ENCODE measurements around the gene SEPTIN10. TPM values are rescaled to one million over a fixed set of nuclear protein-coding genes. Genes with fewer than 3 reads are reported as not detected.
A peak's percentile ranks its signal among the peaks of the same experiment; 100 is the strongest.

Gene SEPTIN10
- total and polyA plus RNA-seq, 4 donors: 30.2 to 117 (median 48.3) TPM

- H3K4me1 ChIP-seq (ENCODE audit: control insufficient read depth in 5 of 5, insufficient read depth in 5 of 5, low read length in 5 of 5): peaks cover 0 to 1% (median 0%) of the 10 kb centered on the region in 5 donors
- H3K27ac ChIP-seq (ENCODE audit: low read depth in 1 of 2, low read length in 1 of 2): no peak overlapping the region
- DNase-seq: no peak
- TF ChIP-seq CTCF (IDR thresholded peaks at IDR 0.05; ENCODE audit: control extremely low read depth, extremely low read depth): no peak
- H3K36me3 ChIP-seq (ENCODE audit: control insufficient read depth in 4 of 4, insufficient read depth in 4 of 4, low read length in 4 of 4): no peaks in the 10 kb centered on the region
- H3K4me3 ChIP-seq: no peak overlapping the region
- no peak overlapping the region for H3K9ac ChIP-seq (ENCODE audit: insufficient read depth in 1 of 2, low read length in 2 of 2)
- H3K27me3 ChIP-seq (ENCODE audit: control insufficient read depth in 3 of 3, insufficient read depth in 3 of 3, low read length in 2 of 3): no peaks in the 10 kb centered on the region
- ATAC-seq (ENCODE audit: insufficient read depth, low FRiP score): no peak
- WGBS, 2 donors: 81 to 87% methylated on average over 14 of the region's 14 CpGs
- H3K9me3 ChIP-seq (ENCODE audit: control insufficient read depth in 4 of 4, insufficient read depth in 3 of 4, low read length in 3 of 4): no peaks in the 10 kb centered on the region
These were observed 36.2 kb upstream of the SEPTIN10 start for GRCh38 chr2:109649736-109650695.

- no peak overlapping the region for H3K9ac ChIP-seq (ENCODE audit: insufficient read depth in 1 of 2, low read length in 2 of 2)
- 83 to 86% methylated on average over 8 of the region's 8 CpGs for WGBS, 2 donors
- peaks cover 0 to 7% (median 4%) of the 10 kb centered on the region in 5 donors for H3K4me1 ChIP-seq (ENCODE audit: control insufficient read depth in 5 of 5, insufficient read depth in 5 of 5, low read length in 5 of 5)
- no peak for TF ChIP-seq CTCF (IDR thresholded peaks at IDR 0.05; ENCODE audit: control extremely low read depth, extremely low read depth)
- H3K4me3 ChIP-seq: no peak overlapping the region
- H3K36me3 ChIP-seq (ENCODE audit: control insufficient read depth in 4 of 4, insufficient read depth in 4 of 4, low read length in 4 of 4): no peaks in the 10 kb centered on the region
- H3K27me3 ChIP-seq (ENCODE audit: control insufficient read depth in 3 of 3, insufficient read depth in 3 of 3, low read length in 2 of 3): no peaks in the 10 kb centered on the region
- H3K9me3 ChIP-seq (ENCODE audit: control insufficient read depth in 4 of 4, insufficient read depth in 3 of 4, low read length in 3 of 4): no peaks in the 10 kb centered on the region
- peak overlapping the region in 1 of 2 donors; percentile 10 for H3K27ac ChIP-seq (ENCODE audit: low read depth in 1 of 2, low read length in 1 of 2)
- ATAC-seq (ENCODE audit: insufficient read depth, low FRiP score) (no peak), DNase-seq (peak in 1 of 3 donors; percentile 5)
These were observed 34.3 kb upstream of the SEPTIN10 start for GRCh38 chr2:109648041-109648527.

- Histone ChIP-seq H3K9me3 (ENCODE audit: control insufficient read depth in 4 of 4, insufficient read depth in 3 of 4, low read length in 3 of 4) (no peaks in the 10 kb centered on the region), H3K4me3 (no peak overlapping the region), H3K4me1 (ENCODE audit: control insufficient read depth in 5 of 5, insufficient read depth in 5 of 5, low read length in 5 of 5) (peaks cover 0 to 7% (median 4%) of the 10 kb centered on the region in 5 donors), H3K9ac (ENCODE audit: insufficient read depth in 1 of 2, low read length in 2 of 2) (no peak overlapping the region), H3K36me3 (ENCODE audit: control insufficient read depth in 4 of 4, insufficient read depth in 4 of 4, low read length in 4 of 4) (no peaks in the 10 kb centered on the region), H3K27ac (ENCODE audit: low read depth in 1 of 2, low read length in 1 of 2) (no peak overlapping the region), H3K27me3 (ENCODE audit: control insufficient read depth in 3 of 3, insufficient read depth in 3 of 3, low read length in 2 of 3) (no peaks in the 10 kb centered on the region)
- ATAC-seq (ENCODE audit: insufficient read depth, low FRiP score): no peak
- WGBS, 2 donors: 90 to 96% methylated on average over 7 of the region's 7 CpGs
- TF ChIP-seq CTCF (IDR thresholded peaks at IDR 0.05; ENCODE audit: control extremely low read depth, extremely low read depth): no peak
- DNase-seq: no peak
These were observed 33.9 kb upstream of the SEPTIN10 start for GRCh38 chr2:109647636-109648035.

All from lung (tissue), 12 donors.